Mammary epithelial cell (primary cell): ENCODE measurements around the gene ACOX2.

Experiments used
- EZH2 ChIP-seq: IDR thresholded peaks from 2 replicates; pipeline ENCODE4 v1.6.1; 2012; ENCODE audit warnings: low read length, inconsistent platforms, borderline replicate concordance
- TF ChIP-seq, protein P1 (sequence below), 2 donors: IDR thresholded peaks in 1 of 2; conservative IDR thresholded peaks in 1 of 2; 2 replicates each; pipeline ENCODE4 v1.5.1; 2011 to 2012; ENCODE audit warnings: inconsistent platforms in 2 of 2, low read length in 2 of 2, mild to moderate bottlenecking in 2 of 2, control low read depth in 1 of 2, low read depth in 1 of 2; ENCODE audit not compliant: insufficient read depth in 1 of 2; ENCODE audit errors: extremely low read depth in 1 of 2

DNA sequence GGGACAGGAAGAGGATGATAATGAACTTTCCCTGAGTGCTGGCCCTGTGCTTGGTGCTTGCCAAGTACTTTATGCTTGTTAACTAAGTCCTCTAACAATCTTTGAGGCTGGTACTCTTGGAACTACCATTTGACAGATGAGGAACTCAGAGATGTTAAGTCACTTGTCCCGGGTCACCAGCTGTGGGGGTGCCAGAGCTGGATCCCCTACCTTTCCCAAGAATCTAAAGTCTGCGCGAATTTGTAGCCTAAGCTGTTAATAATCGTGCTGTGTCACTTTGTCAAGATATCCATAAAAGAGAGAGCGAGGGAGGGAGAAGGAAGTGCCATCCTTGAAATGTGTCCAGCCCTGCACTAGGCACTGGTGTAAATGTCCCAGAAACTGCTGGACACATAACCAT, 19.0 kb upstream of the ACOX2 start:
- TF ChIP-seq, protein P1, sequence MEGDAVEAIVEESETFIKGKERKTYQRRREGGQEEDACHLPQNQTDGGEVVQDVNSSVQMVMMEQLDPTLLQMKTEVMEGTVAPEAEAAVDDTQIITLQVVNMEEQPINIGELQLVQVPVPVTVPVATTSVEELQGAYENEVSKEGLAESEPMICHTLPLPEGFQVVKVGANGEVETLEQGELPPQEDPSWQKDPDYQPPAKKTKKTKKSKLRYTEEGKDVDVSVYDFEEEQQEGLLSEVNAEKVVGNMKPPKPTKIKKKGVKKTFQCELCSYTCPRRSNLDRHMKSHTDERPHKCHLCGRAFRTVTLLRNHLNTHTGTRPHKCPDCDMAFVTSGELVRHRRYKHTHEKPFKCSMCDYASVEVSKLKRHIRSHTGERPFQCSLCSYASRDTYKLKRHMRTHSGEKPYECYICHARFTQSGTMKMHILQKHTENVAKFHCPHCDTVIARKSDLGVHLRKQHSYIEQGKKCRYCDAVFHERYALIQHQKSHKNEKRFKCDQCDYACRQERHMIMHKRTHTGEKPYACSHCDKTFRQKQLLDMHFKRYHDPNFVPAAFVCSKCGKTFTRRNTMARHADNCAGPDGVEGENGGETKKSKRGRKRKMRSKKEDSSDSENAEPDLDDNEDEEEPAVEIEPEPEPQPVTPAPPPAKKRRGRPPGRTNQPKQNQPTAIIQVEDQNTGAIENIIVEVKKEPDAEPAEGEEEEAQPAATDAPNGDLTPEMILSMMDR (conservative IDR thresholded peaks at IDR 0.05 in 1 of 2, IDR thresholded peaks at IDR 0.05 in 1 of 2; ENCODE audit: extremely low read depth in 1 of 2, insufficient read depth in 1 of 2, low read depth in 1 of 2, low read length in 2 of 2) = no peak
- no peak for TF ChIP-seq EZH2
